HG02973 (cell line): Measurements from ENCODE around the gene FAM111A.

Experiments used
- ATAC-seq: cut with Tn5 transposase; IDR thresholded peaks from one replicate; pipeline ENCODE4 v1.9.1; 2021; ENCODE audit warnings: moderate library complexity; ENCODE audit not compliant: unreplicated experiment

The FAM111A gene

DNA sequence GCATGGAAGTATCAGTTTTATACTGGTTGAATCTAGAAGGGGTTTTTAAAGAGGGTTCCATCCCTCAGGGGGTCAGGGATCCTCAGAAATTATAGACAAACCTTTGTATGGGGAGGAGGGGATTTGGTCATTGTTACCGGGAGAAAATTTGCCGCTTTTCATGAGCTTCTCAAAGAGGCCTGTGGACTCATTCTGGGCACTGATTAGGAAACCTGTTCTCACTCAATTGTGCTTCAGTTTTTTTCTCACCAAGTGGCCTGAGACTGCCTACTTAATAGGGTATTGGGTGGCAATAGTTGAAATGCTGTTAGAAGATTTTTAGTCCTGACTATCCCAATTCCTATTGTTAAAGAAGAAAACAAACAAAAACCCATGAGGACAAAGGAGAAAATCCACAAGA, 56.1 kb downstream of the FAM111A start:
- ATAC-seq = no peak

DNA sequence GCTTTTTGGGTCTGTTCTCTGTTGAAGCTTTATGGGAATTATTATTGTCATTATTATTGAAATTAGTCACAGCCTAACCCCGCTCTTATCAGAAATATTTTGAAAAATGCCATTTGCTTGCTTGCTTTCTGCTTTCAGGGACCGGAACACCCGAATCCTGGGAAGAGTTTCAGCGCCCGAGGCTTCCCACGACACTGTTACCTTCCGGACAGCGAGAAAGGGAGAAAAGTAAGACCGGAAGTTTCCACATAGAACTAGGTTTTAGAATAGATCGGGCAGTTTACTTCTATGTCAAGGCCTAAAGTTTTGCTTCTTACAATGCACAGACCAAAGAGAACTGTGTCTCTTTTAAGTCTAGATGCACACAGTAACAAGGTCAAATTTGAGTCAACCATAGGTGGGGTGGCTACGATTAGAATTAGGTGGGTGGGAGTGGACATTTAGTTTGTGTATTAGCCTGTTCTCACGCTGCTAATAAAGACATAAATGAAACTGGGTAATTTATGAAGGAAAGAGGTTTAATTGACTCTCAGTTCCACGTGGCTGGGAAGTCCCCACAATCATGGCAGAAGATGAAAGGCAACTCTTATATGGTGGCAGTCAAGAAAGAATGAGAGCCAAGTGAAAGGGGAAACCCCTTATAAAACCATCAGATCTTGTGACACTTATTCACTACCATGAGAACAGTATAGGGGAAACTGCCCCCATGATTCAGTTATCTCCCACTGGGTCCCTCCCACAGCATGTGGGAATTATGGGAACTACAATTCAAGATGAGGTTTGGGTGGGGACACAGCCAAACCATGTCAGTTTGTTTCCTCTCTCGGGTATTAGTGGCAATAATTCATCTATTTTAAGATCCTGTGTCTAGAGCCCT, 57.1 kb downstream of the FAM111A start:
- ATAC-seq = no peak

DNA sequence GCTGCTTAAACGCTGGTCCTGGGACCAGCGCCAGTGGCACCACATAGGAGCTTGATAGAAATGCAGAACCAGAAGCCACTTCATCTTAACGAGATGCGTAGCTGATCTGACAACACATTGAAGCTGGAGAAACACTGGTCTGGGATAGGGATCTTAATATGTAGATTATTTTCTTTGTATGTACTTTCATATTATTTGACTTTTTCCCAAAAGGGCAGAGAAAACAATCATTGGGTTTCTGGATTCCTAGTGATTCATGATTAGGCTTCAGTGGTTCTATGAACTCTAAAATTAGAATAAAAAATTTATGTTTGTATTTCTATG, 57.7 kb downstream of the FAM111A start:
- no peak for ATAC-seq

DNA sequence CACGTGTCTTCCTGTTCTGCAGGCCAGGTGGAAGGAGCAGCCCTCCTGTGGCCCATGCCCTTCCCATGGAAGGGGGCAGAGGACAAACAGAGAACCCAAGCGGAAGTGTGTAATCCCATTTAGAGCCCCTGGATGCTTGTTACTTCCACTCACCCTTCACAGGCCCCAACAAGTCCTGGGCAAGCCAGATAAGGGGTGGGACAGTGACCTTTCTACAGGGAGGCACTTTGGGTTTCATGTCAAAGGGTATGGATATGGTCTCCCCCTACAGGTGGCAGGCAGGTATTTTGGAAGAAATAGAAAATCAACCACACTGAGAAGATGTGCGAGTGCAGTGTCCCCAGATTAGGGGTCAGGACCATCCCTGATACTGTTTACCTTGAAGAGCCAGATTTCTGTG, 58.7 kb downstream of the FAM111A start:
- ATAC-seq = no peak
